ENCODE data around the gene DLG2.

- TF ChIP-seq CTCF (IDR thresholded peaks at IDR 0.05; ENCODE audit: low read depth, low read length, poor library complexity, severe bottlenecking) (no peak), EZH2phosphoT487 (IDR thresholded peaks at IDR 0.05; ENCODE audit: borderline replicate concordance, low read length) (no peak)
Observed at GRCh38 chr11:84224042-84224441, 1403.1 kb downstream of the DLG2 start.

Data from DOHH2 (cell line).